SU-DHL-6 (cell line): ENCODE measurements around the gene STAT1.

Source experiments
- CTCF ChIP-seq: fragments of 200-600 bp; sonication (generic); IDR thresholded peaks from one replicate; pipeline ENCODE4 v1.5.1; 2017; ENCODE audit warnings: antibody characterized with exemption, mild to moderate bottlenecking, low read length, moderate library complexity; ENCODE audit not compliant: insufficient read depth, poor library complexity, severe bottlenecking
- EZH2phosphoT487 ChIP-seq: fragments of 200-600 bp; sonication (generic), shearing (Covaris generic); conservative IDR thresholded peaks from 2 replicates; pipeline ENCODE4 v1.6.1; 2018; ENCODE audit warnings: mild to moderate bottlenecking, antibody characterized with exemption, low read length, moderate library complexity, mixed read lengths

- TF ChIP-seq CTCF: no peak
- no peak for TF ChIP-seq EZH2phosphoT487
Measured at GRCh38 chr2:190941571-190941970, 72.4 kb downstream of the STAT1 start.
